ENCODE results near the gene DCLK3. TPM values are rescaled to one million over a fixed set of nuclear protein-coding genes. Genes with fewer than 3 reads are reported as not detected.

DCLK3 gene
- total RNA-seq, 1 donor from 2014 or later: not detected

GRCh38 chr3:36765104-36765503 lies 751 bp upstream of the DCLK3 start:
- H3K27me3 Mint-ChIP-seq (ENCODE audit: unreplicated experiment): peaks cover 77% of the 10 kb centered on the region
- no peaks in the 10 kb centered on the region for H3K9me3 Mint-ChIP-seq (ENCODE audit: unreplicated experiment)
- H3K36me3 Mint-ChIP-seq (ENCODE audit: unreplicated experiment): no peaks in the 10 kb centered on the region
- TF ChIP-seq CTCF (IDR thresholded peaks at IDR 0.05): no peak
- H3K4me3 Mint-ChIP-seq (ENCODE audit: unreplicated experiment): peak overlapping the region; percentile 50
- peaks cover 4% of the 10 kb centered on the region for H3K4me1 Mint-ChIP-seq (ENCODE audit: unreplicated experiment)
- H3K27ac Mint-ChIP-seq (ENCODE audit: unreplicated experiment): no peak overlapping the region
- no peak for DNase-seq (ENCODE audit: extremely low spot score, unreplicated experiment)

- H3K4me1 Mint-ChIP-seq (ENCODE audit: unreplicated experiment): peaks cover 4% of the 10 kb centered on the region
- peak overlapping the region; percentile 50 for H3K4me3 Mint-ChIP-seq (ENCODE audit: unreplicated experiment)
- no peak for TF ChIP-seq CTCF (IDR thresholded peaks at IDR 0.05)
- no peak overlapping the region for H3K27ac Mint-ChIP-seq (ENCODE audit: unreplicated experiment)
- no peak for DNase-seq (ENCODE audit: extremely low spot score, unreplicated experiment)
- H3K9me3 Mint-ChIP-seq (ENCODE audit: unreplicated experiment): no peaks in the 10 kb centered on the region
- no peaks in the 10 kb centered on the region for H3K36me3 Mint-ChIP-seq (ENCODE audit: unreplicated experiment)
- H3K27me3 Mint-ChIP-seq (ENCODE audit: unreplicated experiment): peaks cover 80% of the 10 kb centered on the region
These were observed 318 bp upstream of the DCLK3 start for GRCh38 chr3:36764704-36765038.

- peaks cover 4% of the 10 kb centered on the region for H3K4me1 Mint-ChIP-seq (ENCODE audit: unreplicated experiment)
- peaks cover 81% of the 10 kb centered on the region for H3K27me3 Mint-ChIP-seq (ENCODE audit: unreplicated experiment)
- H3K27ac Mint-ChIP-seq (ENCODE audit: unreplicated experiment): no peak overlapping the region
- no peak for TF ChIP-seq CTCF (IDR thresholded peaks at IDR 0.05)
- H3K9me3 Mint-ChIP-seq (ENCODE audit: unreplicated experiment): no peaks in the 10 kb centered on the region
- DNase-seq (ENCODE audit: extremely low spot score, unreplicated experiment): no peak
- no peaks in the 10 kb centered on the region for H3K36me3 Mint-ChIP-seq (ENCODE audit: unreplicated experiment)
- H3K4me3 Mint-ChIP-seq (ENCODE audit: unreplicated experiment): peak overlapping the region; percentile 20
These were observed 1.2 kb downstream of the DCLK3 start for GRCh38 chr3:36762918-36763849.

- no peaks in the 10 kb centered on the region for H3K36me3 Mint-ChIP-seq (ENCODE audit: unreplicated experiment)
- no peaks in the 10 kb centered on the region for H3K9me3 Mint-ChIP-seq (ENCODE audit: unreplicated experiment)
- H3K4me1 Mint-ChIP-seq (ENCODE audit: unreplicated experiment): peaks cover 4% of the 10 kb centered on the region
- no peak overlapping the region for H3K27ac Mint-ChIP-seq (ENCODE audit: unreplicated experiment)
- peaks cover 79% of the 10 kb centered on the region for H3K27me3 Mint-ChIP-seq (ENCODE audit: unreplicated experiment)
- no peak for DNase-seq (ENCODE audit: extremely low spot score, unreplicated experiment)
- H3K4me3 Mint-ChIP-seq (ENCODE audit: unreplicated experiment): no peak overlapping the region
- no peak for TF ChIP-seq CTCF (IDR thresholded peaks at IDR 0.05)
These were observed 2.6 kb downstream of the DCLK3 start for GRCh38 chr3:36761779-36762178.

DNA sequence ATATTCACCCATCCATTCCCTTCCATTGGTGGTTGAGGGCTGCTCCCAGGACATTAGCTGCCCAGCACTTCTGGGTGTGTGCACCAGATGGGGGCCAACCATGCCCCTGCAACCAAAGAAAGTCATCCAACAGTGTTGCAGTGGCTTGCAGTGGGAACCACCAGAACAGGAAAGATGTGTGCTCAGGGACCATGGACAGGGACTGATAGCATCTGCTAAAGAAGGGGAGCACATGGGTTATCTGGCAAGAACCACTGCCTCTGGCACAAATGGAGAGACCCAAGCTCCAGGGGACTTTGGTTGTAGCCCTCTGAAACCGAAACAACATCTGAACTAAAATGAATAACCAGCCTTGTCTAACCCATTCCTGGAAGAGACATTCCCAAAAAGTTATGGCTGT lies 8.1 kb downstream of the DCLK3 start:
- H3K9me3 Mint-ChIP-seq (ENCODE audit: unreplicated experiment): no peaks in the 10 kb centered on the region
- H3K36me3 Mint-ChIP-seq (ENCODE audit: unreplicated experiment): no peaks in the 10 kb centered on the region
- no peak overlapping the region for H3K27ac Mint-ChIP-seq (ENCODE audit: unreplicated experiment)
- no peak overlapping the region for H3K4me3 Mint-ChIP-seq (ENCODE audit: unreplicated experiment)
- H3K27me3 Mint-ChIP-seq (ENCODE audit: unreplicated experiment): peaks cover 71% of the 10 kb centered on the region
- H3K4me1 Mint-ChIP-seq (ENCODE audit: unreplicated experiment): no peaks in the 10 kb centered on the region
- no peak for TF ChIP-seq CTCF (IDR thresholded peaks at IDR 0.05)
- no peak for DNase-seq (ENCODE audit: extremely low spot score, unreplicated experiment)

All from osteocyte (in vitro differentiated cells).